Medulla oblongata (tissue), 1 donor: Measurements from ENCODE around the gene SMIM13.
A peak's percentile ranks its signal among the peaks of the same experiment; 100 is the strongest.
"Not testable (repeated sequence)": the region's sequence is repeated elsewhere in the genome, so short reads cannot be mapped to it uniquely, and the experiment has no call there.

Experiments
- DNase-seq: peaks from one replicate; pipeline ENCODE4 v3.0.0-alpha.2; 2015; ENCODE audit errors: extremely low spot score

Gene SMIM13

DNA sequence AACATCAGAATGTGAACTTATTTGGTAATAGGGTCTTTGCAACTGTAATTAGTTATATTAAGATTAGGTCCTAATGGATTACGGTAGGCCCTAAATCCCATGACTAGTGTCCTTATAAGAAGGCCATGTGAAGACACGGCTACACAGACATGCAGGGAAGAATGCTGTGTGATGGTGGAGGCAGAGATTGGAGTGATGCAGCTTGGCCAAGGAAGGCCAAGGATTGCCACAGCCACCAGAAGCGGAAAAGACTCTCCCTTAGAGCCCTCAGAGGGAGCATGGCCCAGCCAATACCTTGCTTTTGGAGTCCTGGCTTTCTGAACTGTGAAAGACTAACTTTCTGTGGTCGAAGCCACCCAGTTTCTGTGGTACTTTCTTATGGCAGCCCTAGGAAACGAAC is 9.7 kb upstream of the SMIM13 start:
- no peak for DNase-seq

DNA sequence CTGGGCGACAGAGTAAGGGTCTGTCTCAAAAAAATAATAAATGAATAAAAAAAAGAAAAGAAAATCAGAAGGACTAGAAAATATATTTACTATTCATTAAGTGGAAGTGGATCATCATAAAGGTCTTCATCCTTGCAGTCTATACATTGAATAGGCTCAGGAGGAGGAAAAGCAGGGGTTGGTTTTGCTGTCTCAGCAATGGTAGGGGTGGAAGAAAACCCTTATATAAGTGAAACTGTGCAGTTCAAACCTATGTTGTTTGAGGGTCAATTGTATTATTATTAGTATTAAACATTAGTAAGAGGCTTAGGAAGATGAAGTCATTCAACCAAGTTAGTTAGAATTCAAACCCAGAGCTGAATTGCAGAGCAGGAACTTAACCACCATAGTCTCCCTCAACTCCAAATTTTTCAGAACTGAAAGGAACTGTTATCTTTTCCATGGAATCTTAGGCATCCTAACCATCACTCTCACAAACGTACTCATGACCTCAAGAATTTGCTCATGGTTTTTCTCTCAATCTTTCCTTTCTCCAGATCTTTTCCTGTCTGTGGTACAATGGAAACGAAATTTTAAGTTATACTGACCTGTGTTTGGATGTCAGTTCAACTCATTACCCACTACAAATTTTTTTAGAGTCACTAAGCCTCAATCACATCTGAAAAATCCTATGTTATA is 7.7 kb upstream of the SMIM13 start:
- DNase-seq, result no peak

DNA sequence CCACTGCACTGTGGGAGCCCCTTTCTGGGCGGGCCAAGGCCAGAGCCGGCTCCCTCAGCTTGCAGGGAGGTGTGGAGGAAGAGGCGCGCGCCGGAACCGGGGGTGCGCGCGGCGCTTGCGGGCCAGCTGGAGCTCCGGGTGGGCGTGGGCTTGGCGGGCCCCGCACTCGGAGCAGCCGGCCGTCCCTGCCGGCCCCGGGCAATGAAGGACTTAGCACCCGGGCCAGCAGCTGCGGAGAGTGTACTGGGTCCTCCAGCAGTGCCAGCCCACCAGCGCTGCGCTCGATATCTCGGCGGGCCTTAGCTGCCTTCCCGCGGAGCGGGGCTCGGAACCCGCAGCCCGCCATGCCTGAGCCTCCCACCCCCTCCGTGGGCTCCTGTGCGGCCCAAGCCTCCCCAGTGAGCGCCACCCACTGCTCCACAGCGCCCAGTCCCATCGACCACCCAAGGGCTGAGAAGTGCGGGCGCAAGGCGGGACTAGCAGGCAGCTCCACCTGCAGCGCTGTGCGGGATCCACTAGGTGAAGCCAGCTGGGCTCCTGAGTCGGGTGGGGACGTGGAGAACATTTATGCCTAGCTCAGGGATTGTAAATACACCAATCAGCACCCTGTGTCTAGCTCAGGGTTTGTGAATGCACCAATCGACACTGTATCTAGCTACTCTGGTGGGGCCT is 6.4 kb upstream of the SMIM13 start:
- DNase-seq, result not testable (repeated sequence)

DNA sequence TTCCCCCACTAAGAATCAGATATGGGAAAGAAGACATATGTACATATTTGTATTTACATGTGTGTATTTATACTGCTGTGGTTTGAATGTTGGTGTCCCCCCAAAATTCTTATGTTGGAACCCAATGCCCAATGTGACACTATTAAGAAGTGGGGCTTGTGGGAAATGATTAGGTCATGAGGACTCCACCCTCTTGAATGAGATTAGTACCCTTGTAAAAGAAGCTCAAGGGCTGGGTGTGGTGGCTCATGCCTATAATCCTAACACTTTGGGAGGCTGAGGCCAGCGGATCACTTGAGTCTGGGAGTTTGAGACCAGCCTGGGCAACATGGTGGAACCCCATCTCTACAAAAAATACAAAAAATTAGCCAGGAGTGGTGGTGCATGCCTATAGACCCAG is 3.9 kb upstream of the SMIM13 start:
- DNase-seq, result no peak

DNA sequence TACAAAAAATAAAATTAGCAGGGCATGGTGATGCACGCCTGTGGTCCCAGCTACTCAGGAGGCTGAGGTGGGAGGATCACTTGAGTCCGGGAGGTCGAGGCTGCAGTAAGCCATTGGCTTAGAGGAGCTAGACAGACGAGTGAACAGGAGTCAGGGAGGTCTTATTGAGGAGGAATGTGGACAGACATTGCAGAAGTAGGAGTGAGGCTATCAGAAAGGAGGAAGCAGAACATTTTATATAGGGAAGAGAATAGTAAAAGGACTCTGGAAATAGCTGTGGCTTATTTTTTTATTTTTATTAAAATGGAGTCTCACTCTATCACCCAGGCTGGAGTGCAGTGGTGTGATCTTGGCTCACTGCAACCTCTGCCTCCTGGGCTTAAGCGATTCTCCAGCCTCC is 2.5 kb upstream of the SMIM13 start:
- DNase-seq, result not testable (repeated sequence)

DNA sequence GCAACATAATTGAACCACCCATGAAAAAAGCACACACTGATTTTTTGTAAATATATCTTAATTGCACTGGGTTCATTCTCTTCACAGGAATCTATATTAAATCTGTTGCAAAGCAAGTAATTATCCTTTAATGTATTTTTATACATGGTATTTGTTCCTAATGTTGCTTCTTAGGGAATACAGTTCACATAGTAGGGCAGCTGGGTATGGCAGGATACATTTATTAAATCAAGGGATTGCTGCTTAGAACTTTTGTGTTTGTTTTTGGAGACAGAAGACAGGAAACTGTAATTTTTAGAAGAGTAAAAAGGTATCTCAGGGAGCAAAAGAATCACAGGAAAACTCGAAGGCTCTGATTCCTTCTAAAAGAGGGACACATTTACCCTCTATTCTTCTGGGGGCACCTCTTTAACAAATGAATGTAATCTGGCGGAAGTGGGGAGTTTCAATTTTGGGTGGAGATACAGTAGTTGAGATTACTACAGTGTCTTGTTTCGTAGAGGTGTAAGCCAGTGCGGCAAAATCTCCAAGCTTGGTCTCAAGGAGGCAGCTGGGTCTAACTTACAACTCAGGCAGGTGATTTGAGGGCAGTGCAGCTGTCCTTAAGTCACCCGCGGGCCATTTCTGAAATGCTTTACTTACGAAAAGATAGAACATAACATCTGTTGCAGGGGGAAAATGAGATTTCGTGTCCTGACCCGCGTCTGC is 812 bp upstream of the SMIM13 start:
- peak; percentile 60 for DNase-seq

DNA sequence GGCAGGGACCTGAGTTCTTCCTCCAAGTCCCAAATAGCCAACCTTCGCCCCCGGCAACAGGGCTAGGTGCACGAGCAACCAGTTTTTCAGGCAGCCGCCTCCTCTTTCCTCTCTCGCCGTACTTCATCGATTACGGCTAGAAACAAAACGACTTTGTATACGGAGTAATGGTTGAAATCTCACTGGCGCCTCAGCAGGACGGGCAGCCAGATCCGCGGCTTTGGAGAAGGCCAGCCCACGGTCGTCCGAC is 333 bp upstream of the SMIM13 start:
- DNase-seq, result no peak

DNA sequence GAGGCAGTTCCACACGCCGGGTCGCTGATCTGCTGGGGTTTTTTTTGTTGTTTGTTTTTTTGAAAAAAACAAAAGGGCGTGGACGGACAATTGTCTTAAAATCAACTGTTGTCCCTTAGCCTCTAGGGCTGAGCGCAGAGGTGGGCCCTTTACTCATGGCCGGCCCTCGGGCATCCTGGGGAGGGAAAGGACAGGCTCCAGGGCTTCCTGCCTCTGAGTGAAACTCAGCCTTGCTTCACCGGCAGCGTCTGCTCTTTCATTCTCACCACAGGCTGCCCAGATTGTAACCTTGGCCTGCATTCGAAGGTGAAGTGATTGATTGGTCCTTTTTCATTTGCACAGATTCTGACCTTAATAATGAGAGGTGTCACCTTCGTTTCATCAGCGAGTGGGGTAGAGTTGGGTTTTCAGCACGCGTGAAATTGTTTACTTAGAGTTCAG is 797 bp downstream of the SMIM13 start:
- DNase-seq, result peak; percentile 48

DNA sequence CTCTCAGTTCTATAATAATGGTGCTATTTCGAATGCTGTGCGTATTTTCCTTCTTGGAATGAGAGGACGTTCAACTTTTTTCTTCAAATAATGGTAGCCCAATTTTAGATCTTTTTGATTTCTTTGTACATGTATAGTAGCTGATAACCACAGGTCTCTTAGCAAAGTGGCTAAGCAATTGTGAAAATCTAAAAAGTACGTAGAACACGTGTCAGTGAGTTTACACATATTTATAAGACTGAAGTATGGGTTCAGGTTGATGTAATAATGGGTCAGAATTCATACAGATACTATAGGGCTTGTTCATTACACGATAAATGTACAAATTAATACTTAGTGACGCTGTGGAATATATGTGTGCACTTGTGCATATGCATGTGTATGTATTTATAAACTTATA is 1.3 kb downstream of the SMIM13 start:
- DNase-seq, result no peak

DNA sequence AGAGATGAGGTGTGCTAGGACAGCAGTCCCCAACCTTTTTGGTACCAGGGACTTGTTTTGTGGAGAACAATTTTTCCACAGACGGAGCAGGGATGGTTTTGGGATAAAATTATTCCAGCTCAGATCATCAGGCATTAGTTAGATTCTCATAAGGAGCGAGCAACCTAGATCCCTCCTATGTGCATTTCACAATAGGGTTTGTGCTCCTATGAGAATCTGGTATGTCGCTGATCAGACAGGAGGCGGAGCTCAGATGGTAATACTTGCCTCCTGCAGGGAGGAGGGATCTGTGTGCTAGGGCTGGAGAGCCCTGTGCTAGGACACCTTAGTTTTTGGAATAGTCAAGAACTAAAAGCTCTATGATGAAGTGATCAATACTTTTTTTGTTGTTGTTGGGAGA is 2.5 kb downstream of the SMIM13 start:
- DNase-seq, result no peak

DNA sequence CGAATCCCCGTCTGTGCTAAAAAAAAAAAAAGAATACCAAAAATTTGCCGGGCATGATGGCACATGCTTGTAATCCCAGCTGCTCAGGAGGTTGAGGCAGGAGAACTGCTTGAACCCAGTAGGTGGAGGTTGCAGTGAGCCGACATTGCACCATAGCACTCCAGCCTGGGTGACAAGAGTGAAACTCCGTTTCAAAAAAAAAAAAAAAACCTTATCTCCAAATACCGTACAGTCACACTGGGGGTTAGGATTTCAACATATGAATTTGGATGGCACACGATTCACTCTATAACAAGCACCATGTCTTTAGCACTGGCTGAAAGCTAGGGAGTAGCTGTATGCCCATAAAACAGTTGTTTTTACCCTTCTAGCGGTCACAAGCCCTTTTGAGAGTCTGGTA is 3.8 kb downstream of the SMIM13 start:
- DNase-seq, result no peak

DNA sequence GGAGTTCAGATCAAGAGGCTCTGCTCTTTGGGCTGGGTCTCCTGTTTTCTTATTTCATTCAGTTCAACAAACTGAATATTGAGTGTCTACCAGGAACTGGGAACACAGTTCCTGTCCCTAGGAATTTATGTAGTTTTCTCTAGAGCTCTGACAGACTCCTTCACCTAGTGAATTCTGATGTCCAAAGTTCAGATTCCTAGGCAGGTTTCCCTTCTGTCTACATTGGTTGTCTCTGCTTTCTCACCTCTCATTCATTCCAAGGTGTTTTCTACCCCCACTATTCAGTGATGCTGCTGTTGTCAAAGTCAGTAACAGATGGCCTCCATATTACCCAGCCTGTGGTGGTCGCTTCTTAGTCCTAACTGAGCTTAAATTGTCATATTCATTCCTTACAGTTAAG is 4.4 kb downstream of the SMIM13 start:
- DNase-seq, result no peak

DNA sequence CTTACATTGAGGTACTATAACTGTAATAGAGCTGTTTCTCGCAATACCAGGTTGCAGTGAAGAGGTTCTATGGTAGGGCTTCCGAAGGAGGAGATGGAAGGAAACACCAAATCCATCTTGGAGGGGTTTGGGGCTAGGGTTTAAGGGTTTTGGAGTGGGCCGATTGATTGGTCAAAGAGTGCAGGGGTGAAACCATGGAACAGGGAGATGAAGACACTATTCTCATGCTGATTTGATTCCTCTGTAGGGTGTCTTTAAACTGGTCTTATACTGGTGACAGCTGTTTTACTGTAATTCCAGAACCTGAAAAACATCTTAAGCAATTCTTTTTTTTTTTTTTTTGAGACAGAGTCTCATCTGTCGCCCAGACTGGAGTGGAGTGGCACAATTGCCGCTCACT is 7.8 kb downstream of the SMIM13 start:
- no peak for DNase-seq

DNA sequence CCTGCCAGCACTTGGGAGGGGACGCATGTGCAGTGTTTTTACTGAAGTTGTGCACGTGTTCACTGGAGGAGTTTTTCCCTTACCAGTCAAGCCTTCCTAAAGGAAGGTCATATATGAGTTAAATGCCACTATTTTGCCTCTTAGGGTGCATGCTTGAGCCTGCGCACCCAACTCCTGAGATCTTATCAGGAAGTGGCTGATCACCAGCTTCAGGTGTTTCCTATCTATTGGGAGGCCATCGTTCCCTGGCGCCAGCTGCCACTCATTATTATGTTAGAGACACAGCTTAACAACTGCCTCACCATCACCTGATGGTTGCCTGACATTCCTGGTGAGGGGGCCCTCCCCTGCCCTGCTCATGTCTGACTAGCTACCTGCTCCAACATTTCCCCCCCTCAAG is 9.4 kb downstream of the SMIM13 start:
- DNase-seq, result no peak

DNA sequence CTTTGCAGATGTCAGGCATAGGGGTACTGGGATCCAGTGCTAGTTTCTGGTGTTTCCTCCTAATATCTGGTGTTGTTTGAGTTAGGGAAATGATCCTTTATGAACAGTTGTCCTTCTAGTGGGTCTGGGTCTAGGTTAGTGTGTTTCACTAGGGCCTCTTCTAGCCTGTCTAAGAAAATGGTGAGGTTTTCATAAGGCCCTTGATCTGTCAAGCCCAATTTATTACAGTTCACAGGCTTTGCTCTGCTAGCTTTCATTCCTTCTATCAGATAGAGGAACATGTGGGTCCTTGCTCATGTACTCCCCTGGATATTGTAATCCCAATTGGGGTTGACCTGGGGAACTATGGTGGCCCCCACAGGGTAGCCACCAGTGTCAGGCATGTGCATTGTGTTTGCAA is 15.1 kb downstream of the SMIM13 start:
- DNase-seq, result no peak

DNA sequence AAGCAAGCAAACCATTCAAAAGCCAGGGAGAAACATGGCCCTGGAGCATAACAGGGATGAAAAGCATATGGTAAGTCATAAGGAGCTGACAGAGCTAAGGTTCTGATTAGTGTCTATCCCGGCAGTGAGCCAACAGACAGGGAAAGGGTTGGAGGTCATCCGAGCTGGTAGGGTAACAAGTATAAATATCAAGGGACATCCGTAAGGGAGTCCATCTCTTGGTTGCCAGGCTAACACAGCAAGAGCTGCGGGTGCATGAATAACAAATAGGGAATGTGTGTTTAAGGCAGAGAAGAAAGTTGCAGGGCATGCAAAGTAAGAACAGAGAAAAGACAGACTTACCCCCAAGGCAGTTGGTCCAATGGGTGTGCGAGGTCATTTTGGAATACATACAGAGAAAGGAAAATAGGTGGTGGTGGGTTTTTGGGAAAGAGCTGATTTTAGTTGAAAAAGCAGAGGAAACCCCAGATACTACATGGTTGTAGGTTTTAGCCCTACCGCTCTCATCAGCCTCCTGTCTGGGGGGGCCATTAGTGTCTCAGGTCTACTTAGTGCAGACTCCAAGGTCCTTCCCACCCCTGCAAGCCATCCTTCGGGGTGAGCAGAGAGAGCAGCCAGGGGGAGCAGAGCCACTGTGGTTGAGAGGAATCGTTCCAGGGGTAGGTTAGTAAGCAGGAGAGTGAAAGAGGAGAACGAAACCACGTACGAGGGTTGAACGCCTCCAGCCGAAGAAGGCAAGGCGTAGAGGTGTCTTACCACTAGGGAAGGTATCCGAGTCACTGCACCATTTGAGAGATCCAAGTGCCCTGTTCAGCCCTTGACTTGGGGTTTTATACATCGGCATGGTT is 17.5 kb downstream of the SMIM13 start, which contains the start of gene ERVFRD-1:
Gene ERVFRD-1 (minus strand): TSS at position 805 of the 848 bp plus-strand sequence. CDS start 6,415 bp downstream, outside the sequence.
- DNase-seq, result no peak

DNA sequence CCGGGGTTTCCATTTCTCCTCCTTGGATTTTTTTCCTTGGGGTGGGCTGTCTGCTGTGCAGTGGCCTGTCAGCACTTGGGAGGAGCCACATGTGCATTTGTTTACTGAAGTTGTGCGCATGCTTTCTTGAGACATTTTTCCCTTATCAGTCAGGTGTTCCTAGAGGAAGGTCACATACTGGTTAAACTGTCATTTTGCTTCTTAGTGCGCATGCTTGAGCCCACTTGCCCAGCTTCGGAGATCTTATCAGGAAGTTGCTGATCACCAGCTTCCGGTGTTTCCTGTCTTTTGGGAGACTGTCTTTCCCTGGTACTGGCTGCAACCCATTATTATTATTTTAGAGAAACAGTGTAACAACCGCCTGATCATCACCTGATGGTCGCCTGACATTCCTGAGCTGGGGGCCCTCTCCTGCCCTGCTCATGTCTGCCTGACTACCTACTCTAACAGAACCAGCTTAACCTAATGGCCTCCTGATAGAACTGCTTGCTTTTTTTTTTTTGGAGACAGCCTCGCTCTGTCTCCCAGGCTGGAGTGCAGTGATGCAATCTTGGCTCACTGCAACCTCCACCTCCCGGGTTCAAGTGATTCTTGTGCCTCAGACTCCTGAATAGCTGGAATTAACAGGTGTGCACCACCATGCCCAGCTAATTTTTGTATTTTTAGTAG is 18.3 kb downstream of the SMIM13 start:
- DNase-seq, result no peak

DNA sequence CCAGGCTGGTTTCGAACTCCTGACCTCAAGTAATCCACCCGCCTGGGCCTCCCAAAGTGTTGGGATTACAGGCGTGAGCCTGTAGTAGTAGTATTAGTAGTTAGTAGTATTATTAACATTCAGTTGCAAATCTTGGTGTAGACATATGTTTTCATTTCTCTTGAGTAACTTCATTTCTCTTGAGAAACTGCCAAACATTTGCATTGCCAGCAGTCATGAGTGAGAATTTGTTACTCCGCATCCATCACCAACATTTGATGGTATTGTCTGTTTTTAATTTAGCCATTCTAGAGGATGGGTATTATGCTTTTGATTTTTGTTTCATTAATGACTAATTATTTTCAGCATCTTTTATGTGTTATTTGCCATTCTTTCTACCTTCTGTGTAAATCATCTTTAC is 19.4 kb downstream of the SMIM13 start:
- DNase-seq, result no peak

DNA sequence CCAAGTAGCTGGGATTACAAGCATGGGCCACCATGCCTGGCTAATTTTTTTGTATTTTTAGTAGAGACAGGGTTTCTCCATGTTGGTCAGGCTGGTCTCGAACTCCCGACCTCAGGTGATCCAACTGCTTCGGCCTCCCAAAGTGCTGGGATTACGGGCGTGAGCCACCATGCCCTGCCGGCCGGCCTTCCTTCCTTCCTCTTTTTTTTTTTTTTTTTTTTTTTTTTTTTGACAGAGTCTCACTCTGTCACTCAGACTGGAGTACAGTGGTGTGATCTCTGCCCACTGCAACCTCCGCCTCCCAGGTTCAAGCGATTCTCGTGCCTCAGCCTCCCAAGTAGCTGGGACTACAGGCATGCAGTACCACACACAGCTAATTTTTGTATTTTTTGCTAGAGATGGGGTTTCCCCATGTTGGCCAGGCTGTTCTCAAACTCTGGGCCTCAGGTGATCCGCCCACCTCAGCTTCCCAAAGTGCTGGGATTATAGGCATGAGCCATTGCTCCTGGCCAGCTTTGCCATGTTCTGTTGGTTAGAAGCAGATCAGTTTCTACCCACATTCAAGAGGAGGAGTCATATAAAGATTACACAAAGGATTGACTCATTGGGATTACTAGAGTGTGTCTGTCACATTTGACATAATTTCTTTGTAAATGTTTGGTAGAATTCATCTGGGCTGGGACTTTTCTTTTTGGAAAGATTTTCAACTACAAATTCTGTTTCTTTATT is 22.3 kb downstream of the SMIM13 start:
- DNase-seq, result not testable (repeated sequence)

DNA sequence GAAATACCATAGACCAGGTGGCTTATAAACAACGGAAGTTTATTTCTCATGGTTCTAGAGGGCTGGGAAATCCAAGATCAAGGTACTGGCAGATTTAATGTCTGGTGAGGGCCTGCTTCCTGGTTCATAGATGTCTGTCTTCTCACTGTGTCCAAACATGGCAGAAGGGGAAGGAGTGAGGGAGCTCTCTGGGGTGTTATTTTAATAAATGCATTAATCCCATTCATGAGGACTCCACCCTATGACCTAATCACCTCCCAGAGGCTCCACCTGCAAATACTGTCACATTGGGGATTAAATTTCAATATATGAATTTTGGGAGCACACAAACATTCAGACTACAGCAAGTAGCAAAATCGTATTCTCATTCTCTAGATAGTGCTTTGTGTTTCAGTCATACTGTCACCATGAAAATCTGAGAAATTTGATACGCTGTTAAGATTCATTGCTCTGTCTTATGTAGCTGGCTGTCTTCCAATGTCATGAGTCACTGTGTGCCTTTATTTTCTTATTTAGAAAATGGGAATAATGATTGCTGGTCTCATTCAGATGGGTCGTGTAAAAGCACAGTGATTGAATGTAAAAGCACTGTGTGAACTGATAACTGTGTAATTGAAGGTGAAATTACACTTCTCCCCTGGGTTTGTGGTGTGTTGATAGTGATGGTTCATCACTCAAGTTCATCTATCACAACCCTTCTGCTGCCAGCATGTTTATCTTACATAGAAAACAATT is 26.8 kb downstream of the SMIM13 start:
- no peak for DNase-seq
